Raji (cell line): ENCODE results near the gene CYSRT1.

Experiments
- POLR2A ChIP-seq: IDR thresholded peaks from 2 replicates; pipeline ENCODE4 v1.6.1; 2011; ENCODE audit warnings: low read depth, low read length, control low read depth; ENCODE audit not compliant: insufficient read depth

CYSRT1 gene

GRCh38 chr9:137187386-137187785 is 37.6 kb upstream of the CYSRT1 start:
- TF ChIP-seq POLR2A, result no peak

DNA sequence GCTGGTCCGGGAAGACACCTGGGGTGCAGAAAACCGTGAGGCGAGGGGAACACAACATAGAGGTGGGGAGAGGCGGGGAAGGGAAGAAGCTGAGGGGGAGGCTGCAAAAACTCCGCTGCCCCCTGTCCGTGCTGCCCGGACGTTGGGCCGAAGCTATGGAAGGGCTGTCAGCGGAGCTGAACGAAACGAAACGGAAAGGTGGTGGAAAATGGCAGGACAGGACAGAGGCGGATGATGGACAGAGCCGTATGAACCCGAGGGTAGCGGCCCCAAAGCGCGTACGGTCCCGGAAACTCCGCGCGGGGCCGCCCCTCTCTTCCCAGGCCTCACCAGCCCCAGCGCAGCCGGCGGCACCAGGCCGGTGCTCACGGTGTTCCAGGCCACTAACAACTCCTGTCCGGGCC is 36.9 kb upstream of the CYSRT1 start:
- TF ChIP-seq POLR2A, result no peak

DNA sequence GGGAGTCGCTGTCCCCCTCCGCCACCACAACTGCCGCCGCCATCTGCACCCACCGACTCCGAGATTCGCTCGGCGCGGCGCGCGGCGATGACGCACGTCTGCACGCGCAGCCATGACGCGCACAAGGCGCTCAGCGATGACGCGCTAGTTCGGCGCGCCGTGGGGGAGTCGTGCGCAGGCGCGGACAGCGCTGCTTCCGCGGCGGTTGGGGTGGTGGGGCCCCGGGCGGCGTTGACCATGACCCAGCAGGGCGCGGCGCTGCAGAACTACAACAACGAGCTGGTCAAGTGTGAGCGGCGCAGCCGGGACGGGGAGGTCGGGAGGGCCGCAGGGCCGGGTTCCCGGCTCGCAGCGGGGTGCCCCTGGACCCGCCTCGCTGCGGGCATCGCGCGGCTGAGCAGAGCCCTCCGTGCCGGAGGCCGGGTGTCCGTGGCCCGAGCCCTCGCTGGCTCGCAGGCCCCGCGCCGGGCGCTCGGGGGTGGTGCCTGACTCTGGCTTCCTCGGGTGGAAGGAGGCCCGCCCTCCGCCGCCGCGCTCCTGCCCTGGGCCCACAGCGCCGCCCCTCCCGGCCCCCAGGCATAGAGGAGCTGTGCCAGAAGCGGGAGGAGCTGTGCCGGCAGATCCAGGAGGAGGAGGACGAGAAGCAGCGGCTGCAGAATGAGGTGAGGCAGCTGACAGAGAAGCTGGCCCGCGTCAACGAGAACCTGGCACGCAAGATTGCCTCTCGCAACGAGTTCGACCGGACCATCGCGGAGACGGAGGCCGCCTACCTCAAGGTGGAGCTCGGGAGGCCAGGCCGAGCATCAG is 36.3 kb upstream of the CYSRT1 start, which contains the start of the genes ANAPC2 and SSNA1:
TSS of gene ANAPC2 (minus strand) at position 71 of the 807 bp plus-strand sequence. CDS start at position 43, 28 bp downstream.
TSS of gene SSNA1 (plus strand) at position 187 of the 807 bp plus-strand sequence. CDS start at position 238, 51 bp downstream.
- peak; percentile 92 for TF ChIP-seq POLR2A

GRCh38 chr9:137189297-137190295 is 35.4 kb upstream of the CYSRT1 start:
- no peak for TF ChIP-seq POLR2A

GRCh38 chr9:137190315-137190856 is 34.6 kb upstream of the CYSRT1 start:
- TF ChIP-seq POLR2A, result no peak

- TF ChIP-seq POLR2A, result 0 out of 2 replicates have a peak, but pooled peaks have one; percentile 15
These were observed 33.7 kb upstream of the CYSRT1 start for GRCh38 chr9:137191245-137191644.

DNA sequence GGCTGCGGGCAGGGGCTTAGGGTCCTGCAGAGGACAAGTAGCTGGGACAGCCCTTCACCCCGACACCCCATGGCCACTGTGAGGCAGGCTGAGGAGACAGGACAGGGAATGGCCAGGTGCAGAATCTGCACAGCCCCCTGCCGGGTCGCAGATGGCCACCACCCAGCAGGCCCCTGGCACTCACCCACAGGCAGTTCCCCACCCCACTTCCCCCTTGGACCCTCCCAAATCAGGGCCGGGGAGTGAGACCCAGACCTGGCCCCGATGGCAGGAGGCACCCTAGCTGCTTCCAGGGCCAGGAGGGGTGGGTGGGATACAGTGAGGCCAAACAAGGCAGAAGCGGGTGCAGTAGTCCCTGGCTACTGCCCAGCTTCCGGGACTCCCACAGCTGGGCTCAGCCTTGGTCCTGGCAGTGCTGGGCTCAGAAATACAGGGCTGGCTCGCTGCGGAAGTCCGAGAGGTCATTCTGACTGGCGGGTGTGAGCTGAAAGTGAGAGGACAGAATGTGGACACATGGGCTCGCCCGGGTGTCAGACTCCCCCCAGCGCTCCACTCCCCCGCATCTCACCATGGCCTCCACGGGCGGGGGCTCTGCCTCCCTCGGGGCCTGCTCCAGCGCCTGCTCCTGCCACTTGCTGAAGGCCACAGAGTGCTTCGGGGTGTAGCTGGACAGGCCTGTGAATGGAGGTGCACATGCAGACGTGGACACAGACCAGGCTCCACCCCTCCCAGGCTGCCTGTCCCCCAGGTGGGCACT is 33.1 kb upstream of the CYSRT1 start:
- TF ChIP-seq POLR2A, result 0 out of 2 replicates have a peak, but pooled peaks have one; percentile 1

DNA sequence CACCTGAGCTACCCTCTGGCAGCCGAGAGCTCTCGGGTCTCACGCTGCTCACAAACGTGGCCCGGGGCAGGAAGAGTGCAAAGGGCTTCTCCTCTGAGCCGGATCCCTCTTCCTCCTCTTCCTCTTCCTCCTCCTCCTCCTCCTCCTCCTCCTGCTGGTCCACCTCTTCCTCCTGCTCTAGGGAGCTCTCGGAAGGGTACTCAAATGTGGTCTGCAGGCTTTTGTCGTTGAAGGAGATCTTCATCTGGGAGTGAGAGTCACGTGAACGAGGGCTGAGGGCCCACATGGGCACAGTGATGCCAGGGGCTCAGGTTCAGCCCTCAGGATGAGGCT is 32.6 kb upstream of the CYSRT1 start:
- no peak for TF ChIP-seq POLR2A

GRCh38 chr9:137192859-137193258 is 32.1 kb upstream of the CYSRT1 start:
- no peak for TF ChIP-seq POLR2A

GRCh38 chr9:137193771-137194170 is 31.2 kb upstream of the CYSRT1 start:
- TF ChIP-seq POLR2A, result no peak

GRCh38 chr9:137194388-137194787 is 30.6 kb upstream of the CYSRT1 start:
- no peak for TF ChIP-seq POLR2A

DNA sequence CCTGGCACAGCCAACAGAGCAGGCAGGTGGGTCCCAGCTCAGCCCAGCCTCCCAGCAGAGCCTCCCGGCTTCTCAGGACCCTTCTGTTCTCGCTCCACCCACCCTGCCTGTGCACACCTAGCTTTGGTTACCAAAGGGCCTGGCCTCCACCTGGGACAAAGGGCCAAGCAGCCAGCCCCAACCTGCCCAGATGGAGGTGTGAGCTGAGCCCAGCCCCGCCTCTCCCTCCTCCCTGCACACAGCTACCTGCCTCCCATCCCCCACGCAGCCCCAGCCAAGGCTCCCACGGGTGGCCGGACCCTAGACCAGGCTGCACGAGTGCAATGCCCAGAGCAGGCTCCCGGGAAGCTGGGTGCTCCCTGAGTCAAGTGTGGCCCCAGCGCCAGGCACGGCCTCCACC is 30.1 kb upstream of the CYSRT1 start:
- TF ChIP-seq POLR2A, result no peak

DNA sequence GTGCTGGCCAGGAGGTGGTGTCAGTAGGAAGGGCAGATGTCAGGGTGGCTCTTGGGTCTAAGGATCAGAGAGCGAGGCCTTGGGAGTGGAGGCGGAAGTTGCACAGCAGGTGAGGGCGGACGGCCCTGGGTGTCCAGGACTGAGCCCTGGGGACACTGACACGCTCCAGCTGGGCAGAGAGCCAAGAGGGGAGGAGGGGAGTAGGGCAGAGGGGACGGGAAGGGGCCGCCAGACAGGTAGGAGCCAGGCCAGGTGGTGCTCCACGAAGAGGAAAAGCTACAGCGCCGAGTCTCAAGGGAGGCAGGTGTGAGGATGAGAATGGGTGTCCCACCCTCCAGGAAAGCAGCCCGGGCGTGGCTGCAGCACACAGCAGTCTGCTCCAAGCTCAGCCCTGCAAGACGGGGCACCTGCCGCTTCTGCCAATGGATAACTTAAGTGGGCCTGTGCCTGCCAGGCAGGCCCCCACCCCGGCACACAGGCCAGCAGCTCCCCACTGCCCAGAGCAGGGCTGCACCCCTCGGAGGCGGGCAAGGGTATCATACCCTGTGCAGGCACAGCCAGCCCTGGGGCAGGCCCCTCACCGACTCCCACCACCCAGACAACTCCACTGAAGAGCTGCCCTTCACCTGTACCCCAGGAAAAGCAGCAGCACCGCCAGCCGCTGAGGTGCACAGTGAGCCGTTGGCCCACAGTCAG is 29.3 kb upstream of the CYSRT1 start:
- no peak for TF ChIP-seq POLR2A
